ENCODE measurements around the gene BIRC6.
A peak's percentile ranks its signal among the peaks of the same experiment; 100 is the strongest.

BIRC6 gene

GRCh38 chr2:32472605-32473004, 115.8 kb downstream of the BIRC6 start:
- no peak overlapping the region for H3K4me3 ChIP-seq (ENCODE audit: low read depth, low read length)
- no peak for DNase-seq (ENCODE audit: low read depth, low spot score)
- CTCF ChIA-PET: no interaction called here
- no peak for TF ChIP-seq CTCF (IDR thresholded peaks at IDR 0.05; ENCODE audit: insufficient read depth, low read length, missing control alignments)
- POLR2A ChIA-PET: no interaction called here

- ChIA-PET CTCF (no interaction called here), POLR2A (no interaction called here)
- no peak for TF ChIP-seq CTCF (IDR thresholded peaks at IDR 0.05; ENCODE audit: insufficient read depth, low read length, missing control alignments)
- no peak overlapping the region for H3K4me3 ChIP-seq (ENCODE audit: low read depth, low read length)
- no peak for DNase-seq (ENCODE audit: low read depth, low spot score)
These were observed 117.6 kb downstream of the BIRC6 start for GRCh38 chr2:32474381-32474780.

- ChIA-PET POLR2A (no interaction called here), CTCF (interaction anchor here (0.6 kb wide), 1 partner anchor 19 kb away, joined by 4 read pairs; no protein-coding TSS in a partner anchor)
- TF ChIP-seq CTCF (IDR thresholded peaks at IDR 0.05; ENCODE audit: insufficient read depth, low read length, missing control alignments): no peak
- H3K4me3 ChIP-seq (ENCODE audit: low read depth, low read length): no peak overlapping the region
- no peak for DNase-seq (ENCODE audit: low read depth, low spot score)
These were observed 122.2 kb downstream of the BIRC6 start for GRCh38 chr2:32478889-32479620.

GRCh38 chr2:32479993-32480392, 123.2 kb downstream of the BIRC6 start:
- ChIA-PET POLR2A (no interaction called here), CTCF (interaction anchor here (0.6 kb wide), 1 partner anchor 18 kb away, joined by 4 read pairs; no protein-coding TSS in a partner anchor)
- no peak overlapping the region for H3K4me3 ChIP-seq (ENCODE audit: low read depth, low read length)
- TF ChIP-seq CTCF (IDR thresholded peaks at IDR 0.05; ENCODE audit: insufficient read depth, low read length, missing control alignments): no peak
- no peak for DNase-seq (ENCODE audit: low read depth, low spot score)

GRCh38 chr2:32482471-32482870, 125.6 kb downstream of the BIRC6 start:
- DNase-seq (ENCODE audit: low read depth, low spot score): no peak
- CTCF ChIA-PET: no interaction called here
- no peak for TF ChIP-seq CTCF (IDR thresholded peaks at IDR 0.05; ENCODE audit: insufficient read depth, low read length, missing control alignments)
- no peak overlapping the region for H3K4me3 ChIP-seq (ENCODE audit: low read depth, low read length)
- POLR2A ChIA-PET: no interaction called here

- CTCF ChIA-PET: no interaction called here
- no peak overlapping the region for H3K4me3 ChIP-seq (ENCODE audit: low read depth, low read length)
- TF ChIP-seq CTCF (IDR thresholded peaks at IDR 0.05; ENCODE audit: insufficient read depth, low read length, missing control alignments): no peak
- DNase-seq (ENCODE audit: low read depth, low spot score): peak; percentile 94
- POLR2A ChIA-PET: no interaction called here
These were observed 128.1 kb downstream of the BIRC6 start for GRCh38 chr2:32484937-32485336.
